ENCODE measurements around the gene DOK6. TPM values are rescaled to one million over a fixed set of nuclear protein-coding genes. Genes with fewer than 3 reads are reported as not detected.

The DOK6 gene
- total and polyA plus RNA-seq, 2 experiments from 2014 or later, result 0.29 to 0.42 TPM

DNA sequence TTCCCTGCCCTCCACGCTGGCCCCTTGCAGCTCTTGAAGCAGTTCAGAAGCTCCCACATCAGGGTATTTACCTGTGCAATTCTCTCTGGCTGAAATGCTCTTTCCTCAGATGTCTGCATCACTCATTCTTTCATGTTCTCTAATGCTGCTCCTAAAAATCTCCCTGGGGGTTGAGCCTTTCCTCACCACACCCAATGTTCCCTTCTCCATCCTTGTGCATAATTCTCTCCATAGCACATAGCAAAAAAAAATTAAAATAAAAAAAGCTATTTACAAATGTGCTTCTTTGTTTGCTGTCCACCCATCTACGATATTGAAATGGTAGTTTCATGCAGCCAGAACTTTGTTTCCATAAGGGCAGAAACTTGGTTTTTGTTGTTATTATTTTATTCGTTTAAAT, 155.5 kb downstream of the DOK6 start:
- H3K79me2 ChIP-seq (replicated peaks; ENCODE audit: insufficient read depth), result no peaks in the 10 kb centered on the region
- no peaks in the 10 kb centered on the region; the same call in 2 of the 3 replicates for H3K9me3 Mint-ChIP-seq
- no peak for DNase-seq (ENCODE audit: low spot score)

More for the DNA sequence above, 155.5 kb downstream of the DOK6 start:
- Mint-ChIP-seq H3K27ac (no peak overlapping the region), H3K36me3 (ENCODE audit: low read depth) (no peaks in the 10 kb centered on the region), H3K4me3 (no peak overlapping the region), H3K4me1 (peaks cover 6% of the 10 kb centered on the region), H3K27me3 (ENCODE audit: insufficient read depth, low read depth, poor library complexity) (peaks cover 2% of the 10 kb centered on the region)
- no peaks in the 10 kb centered on the region for H4K20me1 ChIP-seq (replicated peaks; ENCODE audit: insufficient read depth)
- H3K4me2 ChIP-seq, result no peak overlapping the region
- no peaks in the 10 kb centered on the region for H3K36me3 ChIP-seq (ENCODE audit: insufficient read depth)
- H3K9me2 ChIP-seq (ENCODE audit: insufficient read depth), result no peaks in the 10 kb centered on the region
- no peak for ATAC-seq
- H3K27me3 ChIP-seq (ENCODE audit: insufficient read depth), result no peaks in the 10 kb centered on the region
- no peaks in the 10 kb centered on the region for H3F3A ChIP-seq (replicated peaks; ENCODE audit: low read depth)
- no peaks in the 10 kb centered on the region; the same call in 1 of the 2 replicates for H3K4me1 ChIP-seq (ENCODE audit: insufficient read depth)
- H2AFZ ChIP-seq, result no peak overlapping the region
- H3K4me3 ChIP-seq, result no peak overlapping the region
- no peak for TF ChIP-seq EZH2phosphoT487 (IDR thresholded peaks at IDR 0.05; ENCODE audit: unreplicated experiment)
- TF ChIP-seq, protein P1, sequence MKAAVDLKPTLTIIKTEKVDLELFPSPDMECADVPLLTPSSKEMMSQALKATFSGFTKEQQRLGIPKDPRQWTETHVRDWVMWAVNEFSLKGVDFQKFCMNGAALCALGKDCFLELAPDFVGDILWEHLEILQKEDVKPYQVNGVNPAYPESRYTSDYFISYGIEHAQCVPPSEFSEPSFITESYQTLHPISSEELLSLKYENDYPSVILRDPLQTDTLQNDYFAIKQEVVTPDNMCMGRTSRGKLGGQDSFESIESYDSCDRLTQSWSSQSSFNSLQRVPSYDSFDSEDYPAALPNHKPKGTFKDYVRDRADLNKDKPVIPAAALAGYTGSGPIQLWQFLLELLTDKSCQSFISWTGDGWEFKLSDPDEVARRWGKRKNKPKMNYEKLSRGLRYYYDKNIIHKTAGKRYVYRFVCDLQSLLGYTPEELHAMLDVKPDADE (IDR thresholded peaks at IDR 0.05), result no peak
- TF ChIP-seq, protein P2, sequence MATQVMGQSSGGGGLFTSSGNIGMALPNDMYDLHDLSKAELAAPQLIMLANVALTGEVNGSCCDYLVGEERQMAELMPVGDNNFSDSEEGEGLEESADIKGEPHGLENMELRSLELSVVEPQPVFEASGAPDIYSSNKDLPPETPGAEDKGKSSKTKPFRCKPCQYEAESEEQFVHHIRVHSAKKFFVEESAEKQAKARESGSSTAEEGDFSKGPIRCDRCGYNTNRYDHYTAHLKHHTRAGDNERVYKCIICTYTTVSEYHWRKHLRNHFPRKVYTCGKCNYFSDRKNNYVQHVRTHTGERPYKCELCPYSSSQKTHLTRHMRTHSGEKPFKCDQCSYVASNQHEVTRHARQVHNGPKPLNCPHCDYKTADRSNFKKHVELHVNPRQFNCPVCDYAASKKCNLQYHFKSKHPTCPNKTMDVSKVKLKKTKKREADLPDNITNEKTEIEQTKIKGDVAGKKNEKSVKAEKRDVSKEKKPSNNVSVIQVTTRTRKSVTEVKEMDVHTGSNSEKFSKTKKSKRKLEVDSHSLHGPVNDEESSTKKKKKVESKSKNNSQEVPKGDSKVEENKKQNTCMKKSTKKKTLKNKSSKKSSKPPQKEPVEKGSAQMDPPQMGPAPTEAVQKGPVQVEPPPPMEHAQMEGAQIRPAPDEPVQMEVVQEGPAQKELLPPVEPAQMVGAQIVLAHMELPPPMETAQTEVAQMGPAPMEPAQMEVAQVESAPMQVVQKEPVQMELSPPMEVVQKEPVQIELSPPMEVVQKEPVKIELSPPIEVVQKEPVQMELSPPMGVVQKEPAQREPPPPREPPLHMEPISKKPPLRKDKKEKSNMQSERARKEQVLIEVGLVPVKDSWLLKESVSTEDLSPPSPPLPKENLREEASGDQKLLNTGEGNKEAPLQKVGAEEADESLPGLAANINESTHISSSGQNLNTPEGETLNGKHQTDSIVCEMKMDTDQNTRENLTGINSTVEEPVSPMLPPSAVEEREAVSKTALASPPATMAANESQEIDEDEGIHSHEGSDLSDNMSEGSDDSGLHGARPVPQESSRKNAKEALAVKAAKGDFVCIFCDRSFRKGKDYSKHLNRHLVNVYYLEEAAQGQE (IDR thresholded peaks at IDR 0.05; ENCODE audit: unreplicated experiment), result no peak
- TF ChIP-seq, protein P3, sequence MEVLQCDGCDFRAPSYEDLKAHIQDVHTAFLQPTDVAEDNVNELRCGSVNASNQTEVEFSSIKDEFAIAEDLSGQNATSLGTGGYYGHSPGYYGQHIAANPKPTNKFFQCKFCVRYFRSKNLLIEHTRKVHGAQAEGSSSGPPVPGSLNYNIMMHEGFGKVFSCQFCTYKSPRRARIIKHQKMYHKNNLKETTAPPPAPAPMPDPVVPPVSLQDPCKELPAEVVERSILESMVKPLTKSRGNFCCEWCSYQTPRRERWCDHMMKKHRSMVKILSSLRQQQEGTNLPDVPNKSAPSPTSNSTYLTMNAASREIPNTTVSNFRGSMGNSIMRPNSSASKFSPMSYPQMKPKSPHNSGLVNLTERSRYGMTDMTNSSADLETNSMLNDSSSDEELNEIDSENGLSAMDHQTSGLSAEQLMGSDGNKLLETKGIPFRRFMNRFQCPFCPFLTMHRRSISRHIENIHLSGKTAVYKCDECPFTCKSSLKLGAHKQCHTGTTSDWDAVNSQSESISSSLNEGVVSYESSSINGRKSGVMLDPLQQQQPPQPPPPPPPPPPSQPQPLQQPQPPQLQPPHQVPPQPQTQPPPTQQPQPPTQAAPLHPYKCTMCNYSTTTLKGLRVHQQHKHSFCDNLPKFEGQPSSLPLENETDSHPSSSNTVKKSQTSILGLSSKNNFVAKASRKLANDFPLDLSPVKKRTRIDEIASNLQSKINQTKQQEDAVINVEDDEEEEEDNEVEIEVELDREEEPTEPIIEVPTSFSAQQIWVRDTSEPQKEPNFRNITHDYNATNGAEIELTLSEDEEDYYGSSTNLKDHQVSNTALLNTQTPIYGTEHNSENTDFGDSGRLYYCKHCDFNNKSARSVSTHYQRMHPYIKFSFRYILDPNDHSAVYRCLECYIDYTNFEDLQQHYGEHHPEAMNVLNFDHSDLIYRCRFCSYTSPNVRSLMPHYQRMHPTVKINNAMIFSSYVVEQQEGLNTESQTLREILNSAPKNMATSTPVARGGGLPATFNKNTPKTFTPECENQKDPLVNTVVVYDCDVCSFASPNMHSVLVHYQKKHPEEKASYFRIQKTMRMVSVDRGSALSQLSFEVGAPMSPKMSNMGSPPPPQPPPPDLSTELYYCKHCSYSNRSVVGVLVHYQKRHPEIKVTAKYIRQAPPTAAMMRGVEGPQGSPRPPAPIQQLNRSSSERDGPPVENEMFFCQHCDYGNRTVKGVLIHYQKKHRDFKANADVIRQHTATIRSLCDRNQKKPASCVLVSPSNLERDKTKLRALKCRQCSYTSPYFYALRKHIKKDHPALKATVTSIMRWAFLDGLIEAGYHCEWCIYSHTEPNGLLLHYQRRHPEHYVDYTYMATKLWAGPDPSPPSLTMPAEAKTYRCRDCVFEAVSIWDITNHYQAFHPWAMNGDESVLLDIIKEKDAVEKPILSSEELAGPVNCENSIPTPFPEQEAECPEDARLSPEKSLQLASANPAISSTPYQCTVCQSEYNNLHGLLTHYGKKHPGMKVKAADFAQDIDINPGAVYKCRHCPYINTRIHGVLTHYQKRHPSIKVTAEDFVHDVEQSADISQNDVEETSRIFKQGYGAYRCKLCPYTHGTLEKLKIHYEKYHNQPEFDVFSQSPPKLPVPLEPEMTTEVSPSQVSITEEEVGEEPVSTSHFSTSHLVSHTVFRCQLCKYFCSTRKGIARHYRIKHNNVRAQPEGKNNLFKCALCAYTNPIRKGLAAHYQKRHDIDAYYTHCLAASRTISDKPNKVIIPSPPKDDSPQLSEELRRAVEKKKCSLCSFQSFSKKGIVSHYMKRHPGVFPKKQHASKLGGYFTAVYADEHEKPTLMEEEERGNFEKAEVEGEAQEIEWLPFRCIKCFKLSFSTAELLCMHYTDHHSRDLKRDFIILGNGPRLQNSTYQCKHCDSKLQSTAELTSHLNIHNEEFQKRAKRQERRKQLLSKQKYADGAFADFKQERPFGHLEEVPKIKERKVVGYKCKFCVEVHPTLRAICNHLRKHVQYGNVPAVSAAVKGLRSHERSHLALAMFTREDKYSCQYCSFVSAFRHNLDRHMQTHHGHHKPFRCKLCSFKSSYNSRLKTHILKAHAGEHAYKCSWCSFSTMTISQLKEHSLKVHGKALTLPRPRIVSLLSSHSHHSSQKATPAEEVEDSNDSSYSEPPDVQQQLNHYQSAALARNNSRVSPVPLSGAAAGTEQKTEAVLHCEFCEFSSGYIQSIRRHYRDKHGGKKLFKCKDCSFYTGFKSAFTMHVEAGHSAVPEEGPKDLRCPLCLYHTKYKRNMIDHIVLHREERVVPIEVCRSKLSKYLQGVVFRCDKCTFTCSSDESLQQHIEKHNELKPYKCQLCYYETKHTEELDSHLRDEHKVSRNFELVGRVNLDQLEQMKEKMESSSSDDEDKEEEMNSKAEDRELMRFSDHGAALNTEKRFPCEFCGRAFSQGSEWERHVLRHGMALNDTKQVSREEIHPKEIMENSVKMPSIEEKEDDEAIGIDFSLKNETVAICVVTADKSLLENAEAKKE (CRISPR knock-in tag; IDR thresholded peaks at IDR 0.05), result no peak
- TF ChIP-seq POLR2AphosphoS5 (IDR thresholded peaks at IDR 0.05; ENCODE audit: low read depth), result no peak
- no peak for TF ChIP-seq EZH2 (IDR thresholded peaks at IDR 0.05; ENCODE audit: low read depth, unreplicated experiment)
- no peak for TF ChIP-seq CREB1 (CRISPR knock-in tag; IDR thresholded peaks at IDR 0.05; ENCODE audit: low read depth)
- TF ChIP-seq NANOG (IDR thresholded peaks at IDR 0.05; ENCODE audit: borderline replicate concordance), result no peak
- TF ChIP-seq, protein P4, sequence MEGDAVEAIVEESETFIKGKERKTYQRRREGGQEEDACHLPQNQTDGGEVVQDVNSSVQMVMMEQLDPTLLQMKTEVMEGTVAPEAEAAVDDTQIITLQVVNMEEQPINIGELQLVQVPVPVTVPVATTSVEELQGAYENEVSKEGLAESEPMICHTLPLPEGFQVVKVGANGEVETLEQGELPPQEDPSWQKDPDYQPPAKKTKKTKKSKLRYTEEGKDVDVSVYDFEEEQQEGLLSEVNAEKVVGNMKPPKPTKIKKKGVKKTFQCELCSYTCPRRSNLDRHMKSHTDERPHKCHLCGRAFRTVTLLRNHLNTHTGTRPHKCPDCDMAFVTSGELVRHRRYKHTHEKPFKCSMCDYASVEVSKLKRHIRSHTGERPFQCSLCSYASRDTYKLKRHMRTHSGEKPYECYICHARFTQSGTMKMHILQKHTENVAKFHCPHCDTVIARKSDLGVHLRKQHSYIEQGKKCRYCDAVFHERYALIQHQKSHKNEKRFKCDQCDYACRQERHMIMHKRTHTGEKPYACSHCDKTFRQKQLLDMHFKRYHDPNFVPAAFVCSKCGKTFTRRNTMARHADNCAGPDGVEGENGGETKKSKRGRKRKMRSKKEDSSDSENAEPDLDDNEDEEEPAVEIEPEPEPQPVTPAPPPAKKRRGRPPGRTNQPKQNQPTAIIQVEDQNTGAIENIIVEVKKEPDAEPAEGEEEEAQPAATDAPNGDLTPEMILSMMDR (conservative IDR thresholded peaks at IDR 0.05; ENCODE audit: low read depth in 2 of 2), result no peak
- H3K27ac ChIP-seq (ENCODE audit: low read depth), result no peak overlapping the region
